T-helper 17 cell (primary cell): ENCODE data around the gene KCNQ4. TPM values are rescaled to one million over a fixed set of nuclear protein-coding genes. Genes with fewer than 3 reads are reported as not detected.

Experiments
- ATAC-seq: fragments of 150-1000 bp; cut with Tn5 transposase; 2 replicates; pipeline ENCODE4 v1.10.0; 2021; ENCODE audit warnings: mild to moderate bottlenecking, moderate library complexity
- DNase-seq, 3 donors: peaks; one replicate each; pipeline versions ENCODE4 v3.0.0 to v3.0.0-alpha.2; 2020 to 2021
- H3K9me3 ChIP-seq: one replicate; pipeline ENCODE4 v1.7.0; 2013; ENCODE audit warnings: low read length, mild to moderate bottlenecking; ENCODE audit not compliant: control insufficient read depth, poor library complexity, severe bottlenecking
- H3K27ac Mint-ChIP-seq: one replicate; pipeline ENCODE4 v1.8.0; 2022; ENCODE audit warnings: mild to moderate bottlenecking, moderate library complexity, mixed read lengths
- H3K27me3 Mint-ChIP-seq: one replicate; pipeline ENCODE4 v1.8.0; 2022; ENCODE audit warnings: mixed read lengths
- H3K36me3 Mint-ChIP-seq: one replicate; pipeline ENCODE4 v1.8.0; 2022; ENCODE audit warnings: low read depth, mixed read lengths
- H3K4me1 Mint-ChIP-seq: one replicate; pipeline ENCODE4 v1.8.0; 2022; ENCODE audit warnings: mild to moderate bottlenecking, mixed read lengths
- H3K4me3 Mint-ChIP-seq: one replicate; pipeline ENCODE4 v1.8.0; 2022; ENCODE audit warnings: mild to moderate bottlenecking, moderate library complexity, mixed read lengths
- total RNA-seq, 4 donors: library from RNA in 2 of 4; stranded (reverse) in 2 of 4; gene quantifications; one replicate each; pipeline ENCODE4 v1.2.3 and lab custom pipeline; 2022 to 2026

The KCNQ4 gene
- total RNA-seq, 2 donors from 2014 or later, result 0.17 to 0.86 TPM

- H3K9me3 ChIP-seq, result no peaks in the 10 kb centered on the region
- peaks cover 10% of the 10 kb centered on the region for H3K4me1 Mint-ChIP-seq
- H3K27ac Mint-ChIP-seq, result no peak overlapping the region
Observed at GRCh38 chr1:40787737-40788560, 4.4 kb downstream of the KCNQ4 start.

GRCh38 chr1:40788561-40789341 is 5.2 kb downstream of the KCNQ4 start:
- DNase-seq (no peak), ATAC-seq (no peak)
- H3K4me1 Mint-ChIP-seq, result peaks cover 5% of the 10 kb centered on the region
- no peak overlapping the region for H3K27ac Mint-ChIP-seq
- no peaks in the 10 kb centered on the region for H3K9me3 ChIP-seq
- no peak overlapping the region for H3K4me3 Mint-ChIP-seq
- peaks cover 9% of the 10 kb centered on the region for H3K36me3 Mint-ChIP-seq
- H3K27me3 Mint-ChIP-seq, result peaks cover 16% of the 10 kb centered on the region

More at GRCh38 chr1:40787737-40788560, 4.4 kb downstream of the KCNQ4 start:
- Mint-ChIP-seq H3K36me3 (peaks cover 7% of the 10 kb centered on the region), H3K27me3 (peaks cover 16% of the 10 kb centered on the region), H3K4me3 (no peak overlapping the region)
- DNase-seq (no peak), ATAC-seq (no peak)

GRCh38 chr1:40789342-40789598 is 5.7 kb downstream of the KCNQ4 start:
- H3K4me1 Mint-ChIP-seq, result peaks cover 5% of the 10 kb centered on the region
- ATAC-seq (no peak), DNase-seq (no peak)
- no peaks in the 10 kb centered on the region for H3K9me3 ChIP-seq
- H3K36me3 Mint-ChIP-seq, result peaks cover 9% of the 10 kb centered on the region
- no peak overlapping the region for H3K4me3 Mint-ChIP-seq
- no peak overlapping the region for H3K27ac Mint-ChIP-seq
- H3K27me3 Mint-ChIP-seq, result peaks cover 19% of the 10 kb centered on the region

- Mint-ChIP-seq H3K4me3 (no peak overlapping the region), H3K4me1 (peaks cover 3% of the 10 kb centered on the region), H3K27ac (peak overlapping the region; percentile 39), H3K36me3 (peaks cover 9% of the 10 kb centered on the region), H3K27me3 (peaks cover 19% of the 10 kb centered on the region)
- no peaks in the 10 kb centered on the region for H3K9me3 ChIP-seq
- DNase-seq (no peak), ATAC-seq (no peak)
Observed at GRCh38 chr1:40789661-40790430, 6.3 kb downstream of the KCNQ4 start.

- Mint-ChIP-seq H3K27me3 (peaks cover 13% of the 10 kb centered on the region), H3K27ac (no peak overlapping the region), H3K36me3 (peaks cover 9% of the 10 kb centered on the region), H3K4me3 (no peak overlapping the region), H3K4me1 (peaks cover 12% of the 10 kb centered on the region)
- no peak for ATAC-seq
- DNase-seq, result no peak
- H3K9me3 ChIP-seq, result no peaks in the 10 kb centered on the region
Observed at GRCh38 chr1:40792036-40792435, 8.4 kb downstream of the KCNQ4 start.

- peak overlapping the region; percentile 21 for H3K27ac Mint-ChIP-seq
- H3K4me3 Mint-ChIP-seq, result no peak overlapping the region
Observed at GRCh38 chr1:40793617-40794016, 10.0 kb downstream of the KCNQ4 start.

GRCh38 chr1:40794048-40794447 is 10.5 kb downstream of the KCNQ4 start:
- peaks cover 13% of the 10 kb centered on the region for H3K27me3 Mint-ChIP-seq
- no peaks in the 10 kb centered on the region for H3K9me3 ChIP-seq
- peaks cover 9% of the 10 kb centered on the region for H3K36me3 Mint-ChIP-seq
- no peak for DNase-seq
- H3K4me3 Mint-ChIP-seq, result no peak overlapping the region
- peak overlapping the region; percentile 21 for H3K27ac Mint-ChIP-seq
- ATAC-seq, result no peak
- H3K4me1 Mint-ChIP-seq, result peaks cover 16% of the 10 kb centered on the region

More at GRCh38 chr1:40793617-40794016, 10.0 kb downstream of the KCNQ4 start:
- no peak for ATAC-seq
- H3K27me3 Mint-ChIP-seq, result peaks cover 13% of the 10 kb centered on the region
- H3K9me3 ChIP-seq, result no peaks in the 10 kb centered on the region
- H3K4me1 Mint-ChIP-seq, result peaks cover 16% of the 10 kb centered on the region
- no peak for DNase-seq
- H3K36me3 Mint-ChIP-seq, result peaks cover 9% of the 10 kb centered on the region

- ATAC-seq (peak; percentile 51), DNase-seq (no peak)
- Mint-ChIP-seq H3K27me3 (peaks cover 8% of the 10 kb centered on the region), H3K36me3 (peaks cover 7% of the 10 kb centered on the region), H3K4me1 (peaks cover 16% of the 10 kb centered on the region), H3K4me3 (peak overlapping the region; percentile 76), H3K27ac (peak overlapping the region; percentile 27)
- H3K9me3 ChIP-seq, result no peaks in the 10 kb centered on the region
Observed at GRCh38 chr1:40794974-40795715, 11.6 kb downstream of the KCNQ4 start.

GRCh38 chr1:40795811-40796586 is 12.4 kb downstream of the KCNQ4 start:
- ATAC-seq (peak; percentile 52), DNase-seq (no peak)
- Mint-ChIP-seq H3K4me1 (peaks cover 17% of the 10 kb centered on the region), H3K4me3 (peak overlapping the region; percentile 76), H3K27ac (peak overlapping the region; percentile 27), H3K27me3 (peaks cover 8% of the 10 kb centered on the region), H3K36me3 (peaks cover 4% of the 10 kb centered on the region)
- no peaks in the 10 kb centered on the region for H3K9me3 ChIP-seq

- DNase-seq (no peak), ATAC-seq (no peak)
- H3K9me3 ChIP-seq, result no peaks in the 10 kb centered on the region
- H3K27ac Mint-ChIP-seq, result peak overlapping the region; percentile 0
- H3K36me3 Mint-ChIP-seq, result peaks cover 4% of the 10 kb centered on the region
- peak overlapping the region; percentile 19 for H3K4me3 Mint-ChIP-seq
- H3K4me1 Mint-ChIP-seq, result peaks cover 28% of the 10 kb centered on the region
- peaks cover 8% of the 10 kb centered on the region for H3K27me3 Mint-ChIP-seq
Observed at GRCh38 chr1:40796939-40797667, 13.5 kb downstream of the KCNQ4 start.

- Mint-ChIP-seq H3K27ac (peak overlapping the region; percentile 0), H3K4me1 (peaks cover 28% of the 10 kb centered on the region), H3K36me3 (peaks cover 4% of the 10 kb centered on the region), H3K27me3 (peaks cover 8% of the 10 kb centered on the region), H3K4me3 (no peak overlapping the region)
- DNase-seq (no peak), ATAC-seq (no peak)
- H3K9me3 ChIP-seq, result no peaks in the 10 kb centered on the region
Observed at GRCh38 chr1:40797668-40798010, 14.1 kb downstream of the KCNQ4 start.
